ENCODE results near the gene MYOG.

MYOG gene

GRCh38 chr1:203089001-203089650 is 3.3 kb upstream of the MYOG start:
- Histone ChIP-seq H3K36me3 (ENCODE audit: insufficient read depth, low read length) (no peaks in the 10 kb centered on the region), H4K20me1 (ENCODE audit: insufficient read depth, low read length) (no peaks in the 10 kb centered on the region), H3K9ac (ENCODE audit: low read depth, low read length) (no peak overlapping the region), H3K79me2 (ENCODE audit: insufficient read depth, low read length) (no peaks in the 10 kb centered on the region), H3K4me3 (ENCODE audit: low read depth in 1 of 2, low read length in 2 of 2) (no peak overlapping the region), H2AFZ (ENCODE audit: low read depth, low read length) (no peak overlapping the region), H3K27ac (ENCODE audit: low read length) (no peak overlapping the region), H3K4me1 (ENCODE audit: insufficient read depth, low read length) (no peaks in the 10 kb centered on the region), H3K9me3 (ENCODE audit: insufficient read depth, low read length, severe bottlenecking) (no peaks in the 10 kb centered on the region), H3K4me2 (ENCODE audit: insufficient read depth, low read length) (no peak overlapping the region), H3K27me3 (ENCODE audit: insufficient read depth, low read length, poor library complexity) (peaks cover 18% of the 10 kb centered on the region)
- no peak for DNase-seq
- no peak for ATAC-seq (ENCODE audit: insufficient read depth, low read depth)
- no peak for TF ChIP-seq CTCF (IDR thresholded peaks at IDR 0.05; ENCODE audit: borderline replicate concordance, extremely low read depth, low read length, poor library complexity, severe bottlenecking)
- no peak for TF ChIP-seq EZH2 (IDR thresholded peaks at IDR 0.05; ENCODE audit: borderline replicate concordance, low read depth, low read length, severe bottlenecking)

- no peak for TF ChIP-seq CTCF (IDR thresholded peaks at IDR 0.05; ENCODE audit: borderline replicate concordance, extremely low read depth, low read length, poor library complexity, severe bottlenecking)
- no peak for TF ChIP-seq EZH2 (IDR thresholded peaks at IDR 0.05; ENCODE audit: borderline replicate concordance, low read depth, low read length, severe bottlenecking)
- Histone ChIP-seq H3K79me2 (ENCODE audit: insufficient read depth, low read length) (no peaks in the 10 kb centered on the region), H3K9me3 (ENCODE audit: insufficient read depth, low read length, severe bottlenecking) (no peaks in the 10 kb centered on the region), H3K27ac (ENCODE audit: low read length) (no peak overlapping the region), H3K27me3 (ENCODE audit: insufficient read depth, low read length, poor library complexity) (peaks cover 18% of the 10 kb centered on the region), H3K4me3 (ENCODE audit: low read depth in 1 of 2, low read length in 2 of 2) (no peak overlapping the region), H2AFZ (ENCODE audit: low read depth, low read length) (no peak overlapping the region), H3K4me2 (ENCODE audit: insufficient read depth, low read length) (no peak overlapping the region), H4K20me1 (ENCODE audit: insufficient read depth, low read length) (no peaks in the 10 kb centered on the region), H3K9ac (ENCODE audit: low read depth, low read length) (no peak overlapping the region), H3K4me1 (ENCODE audit: insufficient read depth, low read length) (no peaks in the 10 kb centered on the region), H3K36me3 (ENCODE audit: insufficient read depth, low read length) (no peaks in the 10 kb centered on the region)
- DNase-seq (no peak), ATAC-seq (ENCODE audit: insufficient read depth, low read depth) (no peak)
Observed at GRCh38 chr1:203088441-203088840, 2.6 kb upstream of the MYOG start.

- H3K27me3 ChIP-seq (ENCODE audit: insufficient read depth, low read length, poor library complexity) = peaks cover 24% of the 10 kb centered on the region
- H2AFZ ChIP-seq (ENCODE audit: low read depth, low read length) = no peak overlapping the region
- 0 out of 2 replicates have a peak, but pooled peaks cover 3% of the 10 kb centered on the region for H4K20me1 ChIP-seq (ENCODE audit: insufficient read depth, low read length)
- H3K4me3 ChIP-seq (ENCODE audit: low read depth in 1 of 2, low read length in 2 of 2) = no peak overlapping the region
- DNase-seq (no peak), ATAC-seq (ENCODE audit: insufficient read depth, low read depth) (no peak)
- H3K4me1 ChIP-seq (ENCODE audit: insufficient read depth, low read length) = no peaks in the 10 kb centered on the region
- H3K79me2 ChIP-seq (ENCODE audit: insufficient read depth, low read length) = no peaks in the 10 kb centered on the region
- no peaks in the 10 kb centered on the region for H3K9me3 ChIP-seq (ENCODE audit: insufficient read depth, low read length, severe bottlenecking)
- no peak overlapping the region for H3K4me2 ChIP-seq (ENCODE audit: insufficient read depth, low read length)
- H3K27ac ChIP-seq (ENCODE audit: low read length) = no peak overlapping the region
- H3K36me3 ChIP-seq (ENCODE audit: insufficient read depth, low read length) = no peaks in the 10 kb centered on the region
- no peak for TF ChIP-seq CTCF (IDR thresholded peaks at IDR 0.05; ENCODE audit: borderline replicate concordance, extremely low read depth, low read length, poor library complexity, severe bottlenecking)
- TF ChIP-seq EZH2 (IDR thresholded peaks at IDR 0.05; ENCODE audit: borderline replicate concordance, low read depth, low read length, severe bottlenecking) = no peak
- H3K9ac ChIP-seq (ENCODE audit: low read depth, low read length) = no peak overlapping the region
Observed at GRCh38 chr1:203086992-203087763, 1.4 kb upstream of the MYOG start.

Data from DND-41 (cell line).